GM12875 (cell line): ENCODE data around the gene SNX15.
A peak's percentile ranks its signal among the peaks of the same experiment; 100 is the strongest.

Experiments
- H3K4me3 ChIP-seq: one replicate; pipeline ENCODE4 v1.5.1; 2011; ENCODE audit warnings: low read depth, low read length, control low read depth
- TF ChIP-seq, protein P1 (sequence below): IDR thresholded peaks from 2 replicates; pipeline ENCODE4 v1.5.1; 2011; ENCODE audit warnings: low read depth, mild to moderate bottlenecking, control low read depth, inconsistent platforms, low read length, moderate library complexity, borderline replicate concordance; ENCODE audit not compliant: insufficient read depth

Gene SNX15

GRCh38 chr11:65035579-65035978 lies 8.3 kb downstream of the SNX15 start:
- TF ChIP-seq, protein P1, sequence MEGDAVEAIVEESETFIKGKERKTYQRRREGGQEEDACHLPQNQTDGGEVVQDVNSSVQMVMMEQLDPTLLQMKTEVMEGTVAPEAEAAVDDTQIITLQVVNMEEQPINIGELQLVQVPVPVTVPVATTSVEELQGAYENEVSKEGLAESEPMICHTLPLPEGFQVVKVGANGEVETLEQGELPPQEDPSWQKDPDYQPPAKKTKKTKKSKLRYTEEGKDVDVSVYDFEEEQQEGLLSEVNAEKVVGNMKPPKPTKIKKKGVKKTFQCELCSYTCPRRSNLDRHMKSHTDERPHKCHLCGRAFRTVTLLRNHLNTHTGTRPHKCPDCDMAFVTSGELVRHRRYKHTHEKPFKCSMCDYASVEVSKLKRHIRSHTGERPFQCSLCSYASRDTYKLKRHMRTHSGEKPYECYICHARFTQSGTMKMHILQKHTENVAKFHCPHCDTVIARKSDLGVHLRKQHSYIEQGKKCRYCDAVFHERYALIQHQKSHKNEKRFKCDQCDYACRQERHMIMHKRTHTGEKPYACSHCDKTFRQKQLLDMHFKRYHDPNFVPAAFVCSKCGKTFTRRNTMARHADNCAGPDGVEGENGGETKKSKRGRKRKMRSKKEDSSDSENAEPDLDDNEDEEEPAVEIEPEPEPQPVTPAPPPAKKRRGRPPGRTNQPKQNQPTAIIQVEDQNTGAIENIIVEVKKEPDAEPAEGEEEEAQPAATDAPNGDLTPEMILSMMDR: no peak
- no peak overlapping the region for H3K4me3 ChIP-seq

DNA sequence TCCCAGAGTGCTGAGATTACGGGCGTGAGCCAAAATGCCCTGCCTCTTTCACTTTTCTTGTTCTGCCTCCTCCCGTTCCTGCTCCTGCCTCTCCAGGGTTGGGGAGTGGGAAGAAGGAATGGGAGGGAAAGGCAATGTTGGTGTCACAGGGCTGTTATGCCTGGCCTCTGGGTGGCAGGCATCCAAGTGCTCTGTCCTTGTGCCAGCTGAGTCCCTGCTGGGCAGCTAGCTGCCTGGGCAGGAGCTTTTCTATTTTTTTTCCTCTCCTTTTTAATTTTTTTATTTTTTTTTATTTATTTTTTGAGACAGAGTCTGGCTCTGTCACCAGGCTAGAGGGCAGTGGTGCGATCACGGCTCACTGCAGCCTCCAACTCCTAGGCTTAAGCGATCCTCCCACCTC lies 9.7 kb downstream of the SNX15 start:
- no peak overlapping the region for H3K4me3 ChIP-seq
- TF ChIP-seq, protein P1: no peak

DNA sequence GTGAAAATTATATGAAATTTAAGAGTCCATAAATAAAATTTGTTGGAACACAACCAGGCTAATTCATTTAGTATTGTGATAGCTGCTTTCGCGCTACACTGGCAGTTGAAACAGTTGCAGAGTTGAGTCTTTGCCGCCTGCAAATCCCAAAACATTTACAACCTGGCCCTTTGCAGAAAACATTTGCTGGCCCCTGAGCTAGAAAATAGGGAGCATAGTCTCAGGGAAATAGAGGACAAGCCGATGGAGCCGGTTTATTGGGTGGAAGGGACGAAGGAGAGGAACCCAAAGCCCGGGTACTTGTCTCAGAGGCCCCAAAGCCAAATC lies 13.2 kb downstream of the SNX15 start:
- H3K4me3 ChIP-seq: peak overlapping the region; percentile 89
- TF ChIP-seq, protein P1: no peak

DNA sequence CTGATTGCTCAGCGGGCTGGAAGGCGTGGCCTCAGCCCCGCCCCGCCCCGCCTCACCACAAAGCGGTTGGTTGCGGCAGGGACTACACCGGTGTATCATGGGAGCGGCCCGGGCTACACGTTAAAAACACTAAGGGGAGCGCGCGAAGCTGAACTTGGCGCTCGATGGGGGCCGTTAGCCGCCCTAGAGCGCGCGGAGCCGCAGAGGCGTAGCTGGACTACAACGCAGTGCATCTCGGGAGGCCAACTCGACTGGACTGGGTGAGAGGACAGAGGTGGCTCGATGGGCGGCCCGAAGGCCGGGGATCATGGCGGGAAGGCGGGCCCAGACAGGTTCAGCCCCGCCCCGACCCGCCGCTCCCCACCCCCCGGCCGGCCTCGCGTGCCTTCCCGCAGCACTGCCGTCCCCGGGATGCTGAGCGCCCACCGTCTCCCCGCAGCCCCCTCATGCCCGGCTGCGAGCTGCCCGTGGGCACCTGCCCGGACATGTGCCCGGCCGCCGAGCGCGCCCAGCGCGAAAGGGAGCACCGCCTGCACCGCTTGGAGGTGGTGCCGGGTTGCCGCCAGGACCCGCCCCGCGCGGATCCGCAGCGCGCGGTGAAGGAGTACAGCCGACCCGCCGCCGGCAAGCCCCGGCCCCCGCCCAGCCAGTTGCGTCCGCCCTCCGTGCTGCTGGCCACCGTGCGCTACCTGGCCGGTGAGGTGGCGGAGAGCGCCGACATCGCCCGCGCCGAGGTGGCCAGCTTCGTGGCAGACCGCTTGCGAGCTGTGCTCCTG lies 13.8 kb downstream of the SNX15 start, which contains the start of gene SAC3D1:
SAC3D1 (plus strand) TSS at position 364 of the 776 bp plus-strand sequence; CDS start at position 447, 83 bp downstream.
- H3K4me3 ChIP-seq: peak within 1 kb of the TSS; percentile 89
- TF ChIP-seq, protein P1: 0 out of 2 replicates have a peak, but pooled peaks have one; percentile 1

DNA sequence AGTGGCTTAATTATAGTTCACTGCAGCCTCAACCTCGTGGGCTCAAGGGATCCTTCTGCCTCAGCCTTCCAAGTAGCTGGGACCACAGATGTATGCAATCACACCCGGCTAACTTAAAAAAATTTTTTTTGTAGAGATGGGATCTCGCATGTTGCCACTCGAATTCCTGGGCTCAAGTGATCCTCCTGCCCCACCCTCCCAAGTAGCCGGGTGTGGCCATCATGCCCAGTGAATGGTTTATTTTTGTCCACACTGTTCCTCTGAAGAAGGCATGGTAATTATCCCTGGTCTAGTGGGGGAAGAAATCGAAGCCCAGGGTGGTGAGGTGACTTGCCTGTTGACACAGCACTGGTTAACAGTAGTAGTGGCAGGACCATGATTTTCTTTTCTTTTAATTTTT lies 15.7 kb downstream of the SNX15 start:
- TF ChIP-seq, protein P1: no peak
- no peak overlapping the region for H3K4me3 ChIP-seq

DNA sequence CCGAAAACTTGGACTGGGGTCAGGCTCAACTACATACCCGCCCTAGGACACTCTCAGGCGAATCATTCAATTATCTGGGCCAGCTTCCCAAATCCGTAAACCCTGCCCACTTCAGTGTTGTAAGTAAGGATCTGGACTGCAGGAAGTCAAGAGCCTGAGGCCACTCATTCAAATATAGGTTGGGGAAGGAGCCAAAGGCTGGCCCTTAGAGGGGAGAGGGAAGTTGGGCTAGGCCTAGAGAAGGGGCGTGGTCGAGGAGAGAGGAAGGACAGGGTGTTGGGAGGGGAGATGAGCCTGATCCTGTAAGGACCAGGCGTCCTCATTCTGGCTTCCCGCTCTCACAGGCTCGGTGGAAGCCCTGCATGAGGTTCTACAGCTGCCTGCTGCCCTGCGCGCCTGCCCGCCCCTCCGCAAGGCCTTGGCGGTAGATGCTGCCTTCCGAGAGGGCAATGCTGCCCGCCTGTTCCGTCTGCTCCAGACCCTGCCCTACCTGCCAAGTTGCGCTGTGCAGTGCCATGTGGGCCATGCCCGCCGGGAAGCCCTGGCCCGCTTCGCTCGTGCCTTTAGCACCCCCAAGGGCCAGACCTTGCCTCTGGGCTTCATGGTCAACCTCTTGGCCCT lies 16.8 kb downstream of the SNX15 start:
- TF ChIP-seq, protein P1: no peak
- H3K4me3 ChIP-seq: no peak overlapping the region

DNA sequence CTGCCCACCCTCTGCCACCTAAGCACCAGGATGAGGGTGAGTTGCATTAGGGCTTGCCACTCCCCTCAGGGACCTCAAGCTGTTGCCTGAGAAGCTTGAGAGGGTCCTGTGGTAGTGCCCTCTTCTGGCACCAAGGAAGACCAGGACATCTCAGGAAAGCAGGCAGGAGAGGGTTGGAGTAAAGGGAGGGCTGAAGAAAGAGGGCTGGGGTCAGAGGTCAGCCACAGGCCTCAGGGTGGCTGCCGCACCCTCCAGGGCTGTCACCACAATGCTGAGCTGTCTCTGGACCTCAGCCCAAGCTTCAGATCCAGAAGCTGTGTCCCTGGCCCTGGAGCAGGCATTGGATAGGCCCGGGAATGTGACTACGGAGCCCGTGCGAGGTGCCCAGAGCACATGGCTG lies 17.8 kb downstream of the SNX15 start:
- TF ChIP-seq, protein P1: no peak

More for the DNA sequence above, 17.8 kb downstream of the SNX15 start:
- no peak overlapping the region for H3K4me3 ChIP-seq
